Calu3 (cell line): Measurements from ENCODE around the gene ROBO4. TPM values are rescaled to one million over a fixed set of nuclear protein-coding genes. Genes with fewer than 3 reads are reported as not detected.

Experiments
- BruUV-seq: library from RNA; stranded (reverse); fragments of 400-500 nt; replicated peaks from 2 replicates; lab custom pipeline; 2021; lab: Mats Ljungman, UMichigan
- CTCF ChIA-PET: fragments of 300-600 bp; sonication (Branson Sonifier 250); formaldehyde crosslinking; loops from one replicate; lab custom pipeline; 2022; ENCODE audit warnings: antibody characterized with exemption; lab: Charles Lee
- DNase-seq: peaks from one replicate; pipeline ENCODE4 v3.0.0; 2022
- H3K27ac Mint-ChIP-seq: one replicate; pipeline ENCODE4 v1.8.0; 2022; ENCODE audit warnings: mixed read lengths; ENCODE audit not compliant: unreplicated experiment
- H3K27me3 Mint-ChIP-seq: one replicate; pipeline ENCODE4 v1.8.0; 2022; ENCODE audit warnings: mixed read lengths; ENCODE audit not compliant: unreplicated experiment
- H3K36me3 Mint-ChIP-seq: one replicate; pipeline ENCODE4 v1.8.0; 2022; ENCODE audit warnings: mild to moderate bottlenecking, moderate library complexity, mixed read lengths; ENCODE audit not compliant: insufficient read depth, unreplicated experiment
- H3K4me1 Mint-ChIP-seq: one replicate; pipeline ENCODE4 v1.8.0; 2022; ENCODE audit warnings: mild to moderate bottlenecking, low read depth, mixed read lengths; ENCODE audit not compliant: unreplicated experiment
- H3K4me3 Mint-ChIP-seq: one replicate; pipeline ENCODE4 v1.8.0; 2022; ENCODE audit warnings: mild to moderate bottlenecking, low read depth, moderate library complexity, mixed read lengths; ENCODE audit not compliant: unreplicated experiment
- H3K9me3 Mint-ChIP-seq: one replicate; pipeline ENCODE4 v1.8.0; 2022; ENCODE audit warnings: low read depth, mixed read lengths; ENCODE audit not compliant: unreplicated experiment
- CTCF ChIP-seq: fragments of 200-600 bp; IDR thresholded peaks from one replicate; pipeline ENCODE4 v1.8.0; 2022; ENCODE audit warnings: antibody characterized with exemption; ENCODE audit not compliant: unreplicated experiment
- intact Hi-C: fragments of 100-400 bp; cut with micrococcal nuclease; formaldehyde crosslinking; loops from one replicate; pipeline ENCODE4 v1.10.0; 2022; ENCODE audit not compliant: unreplicated experiment
- total RNA-seq: library from RNA; stranded (reverse); gene quantifications from 2 replicates; pipeline ENCODE4 v1.2.3, GENCODE V29; 2022

The ROBO4 gene
- total RNA-seq, 1 experiment from 2014 or later = not detected

- Mint-ChIP-seq H3K9me3 (no peaks in the 10 kb centered on the region), H3K36me3 (no peaks in the 10 kb centered on the region), H3K4me1 (peaks cover 31% of the 10 kb centered on the region), H3K4me3 (peak overlapping the region; percentile 21), H3K27ac (no peak overlapping the region), H3K27me3 (peaks cover 92% of the 10 kb centered on the region)
- DNase-seq = no peak
- CTCF ChIA-PET = no interaction called here
- no TSS peak for BruUV-seq
- no peak for TF ChIP-seq CTCF
- intact Hi-C loops = no loop called here
These were observed 33.9 kb downstream of the ROBO4 start for GRCh38 chr11:124863826-124864165.

GRCh38 chr11:124863137-124863825 lies 34.4 kb downstream of the ROBO4 start:
- intact Hi-C loops = no loop called here
- H3K4me1 Mint-ChIP-seq = peaks cover 31% of the 10 kb centered on the region
- no peaks in the 10 kb centered on the region for H3K36me3 Mint-ChIP-seq
- DNase-seq = no peak
- CTCF ChIA-PET = no interaction called here
- H3K9me3 Mint-ChIP-seq = no peaks in the 10 kb centered on the region
- no peak for TF ChIP-seq CTCF
- no peak overlapping the region for H3K27ac Mint-ChIP-seq
- peaks cover 86% of the 10 kb centered on the region for H3K27me3 Mint-ChIP-seq
- no TSS peak for BruUV-seq
- peak overlapping the region; percentile 21 for H3K4me3 Mint-ChIP-seq

GRCh38 chr11:124861670-124862069 lies 36.0 kb downstream of the ROBO4 start:
- peaks cover 17% of the 10 kb centered on the region for H3K4me1 Mint-ChIP-seq
- no peaks in the 10 kb centered on the region for H3K36me3 Mint-ChIP-seq
- H3K27ac Mint-ChIP-seq = no peak overlapping the region
- DNase-seq = no peak
- no peak for TF ChIP-seq CTCF
- no peaks in the 10 kb centered on the region for H3K9me3 Mint-ChIP-seq
- H3K27me3 Mint-ChIP-seq = peaks cover 70% of the 10 kb centered on the region
- no TSS peak for BruUV-seq
- no peak overlapping the region for H3K4me3 Mint-ChIP-seq
- intact Hi-C loops = no loop called here
- CTCF ChIA-PET = no interaction called here

- Mint-ChIP-seq H3K27me3 (peaks cover 45% of the 10 kb centered on the region), H3K4me3 (no peak overlapping the region), H3K27ac (no peak overlapping the region), H3K4me1 (peaks cover 17% of the 10 kb centered on the region), H3K36me3 (no peaks in the 10 kb centered on the region), H3K9me3 (no peaks in the 10 kb centered on the region)
- no TSS peak for BruUV-seq
- intact Hi-C loops = no loop called here
- DNase-seq = no peak
- CTCF ChIA-PET = no interaction called here
- no peak for TF ChIP-seq CTCF
These were observed 38.5 kb downstream of the ROBO4 start for GRCh38 chr11:124859171-124859570.
